HG03064 (cell line): ENCODE results near the gene TSHZ2.

Experiments
- ATAC-seq: cut with Tn5 transposase; IDR thresholded peaks from one replicate; pipeline ENCODE4 v1.9.1; 2021; ENCODE audit warnings: low read depth; ENCODE audit not compliant: unreplicated experiment

The TSHZ2 gene

GRCh38 chr20:53221731-53222130, 249.6 kb downstream of the TSHZ2 start:
- no peak for ATAC-seq

- ATAC-seq: no peak
Measured at GRCh38 chr20:53222416-53222815, 250.3 kb downstream of the TSHZ2 start.

GRCh38 chr20:53222932-53223331, 250.8 kb downstream of the TSHZ2 start:
- no peak for ATAC-seq

- ATAC-seq: no peak
Measured at GRCh38 chr20:53223626-53224172, 251.5 kb downstream of the TSHZ2 start.

- ATAC-seq: no peak
Measured at GRCh38 chr20:53224851-53225250, 252.7 kb downstream of the TSHZ2 start.

GRCh38 chr20:53226826-53227225, 254.7 kb downstream of the TSHZ2 start:
- no peak for ATAC-seq

- no peak for ATAC-seq
Measured at GRCh38 chr20:53227523-53227922, 255.4 kb downstream of the TSHZ2 start.

- ATAC-seq: no peak
Measured at GRCh38 chr20:53231061-53231460, 258.9 kb downstream of the TSHZ2 start.

GRCh38 chr20:53237461-53237860, 265.3 kb downstream of the TSHZ2 start:
- no peak for ATAC-seq

- no peak for ATAC-seq
Measured at GRCh38 chr20:53238121-53238660, 266.0 kb downstream of the TSHZ2 start.

GRCh38 chr20:53243152-53243551, 271.0 kb downstream of the TSHZ2 start:
- ATAC-seq: no peak

GRCh38 chr20:53244711-53245110, 272.6 kb downstream of the TSHZ2 start:
- ATAC-seq: no peak

- no peak for ATAC-seq
Measured at GRCh38 chr20:53245574-53245973, 273.4 kb downstream of the TSHZ2 start.

- ATAC-seq: no peak
Measured at GRCh38 chr20:53247468-53248103, 275.4 kb downstream of the TSHZ2 start.

- ATAC-seq: no peak
Measured at GRCh38 chr20:53250456-53250855, 278.3 kb downstream of the TSHZ2 start.

GRCh38 chr20:53252002-53252401, 279.8 kb downstream of the TSHZ2 start:
- ATAC-seq: no peak

- no peak for ATAC-seq
Measured at GRCh38 chr20:53253668-53254067, 281.5 kb downstream of the TSHZ2 start.

- no peak for ATAC-seq
Measured at GRCh38 chr20:53255102-53255710, 283.0 kb downstream of the TSHZ2 start.

GRCh38 chr20:53258741-53259140, 286.6 kb downstream of the TSHZ2 start:
- ATAC-seq: no peak

- ATAC-seq: no peak
Measured at GRCh38 chr20:53260168-53260567, 288.0 kb downstream of the TSHZ2 start.

- no peak for ATAC-seq
Measured at GRCh38 chr20:53260591-53260990, 288.4 kb downstream of the TSHZ2 start.

- no peak for ATAC-seq
Measured at GRCh38 chr20:53262365-53262764, 290.2 kb downstream of the TSHZ2 start.
